ENCODE data around the gene TRAF2. TPM values are rescaled to one million over a fixed set of nuclear protein-coding genes. Genes with fewer than 3 reads are reported as not detected.

TRAF2 gene
- total and polyA plus RNA-seq, 8 donors: 5.5 to 248 (median 11.7) TPM

DNA sequence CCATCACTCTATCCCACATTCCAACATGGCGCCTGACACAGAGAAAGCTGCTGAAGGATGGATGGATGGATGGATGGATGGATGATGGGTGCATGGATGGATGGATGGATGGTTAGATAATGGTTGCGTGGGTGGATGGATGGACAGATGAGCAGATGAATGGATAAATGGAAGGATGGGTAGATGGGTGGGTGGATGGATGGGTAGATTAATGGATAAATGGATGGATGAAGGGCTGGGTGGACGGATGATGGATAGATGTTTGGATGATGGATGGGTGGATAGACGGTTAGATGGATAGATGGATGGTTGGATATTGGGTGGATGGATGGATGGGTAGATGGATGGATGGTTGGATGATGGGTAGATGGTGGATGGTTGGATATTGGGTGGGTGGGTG lies 70.3 kb downstream of the TRAF2 start:
- Histone ChIP-seq H3K4me3 (no peak overlapping the region), H3K27ac (no peak overlapping the region), H3K9me3 (no peaks in the 10 kb centered on the region), H3K4me1 (peaks cover 6 to 21% (median 18%) of the 10 kb centered on the region in 4 donors), H3K36me3 (no peaks in the 10 kb centered on the region), H3K27me3 (no peaks in the 10 kb centered on the region)
- intact Hi-C loops (cut with DNase I; ENCODE audit: low total_unique reads): loop anchor here (10.0 kb wide), 1 partner anchor 68 kb away; the partner anchor contains the start of gene ABCA2
- WGBS, 5 donors: 93 to 99% (median 96%) methylated on average over 4 of the region's 4 CpGs
- TF ChIP-seq POLR2AphosphoS5 (IDR thresholded peaks at IDR 0.05) (no peak), EP300 (IDR thresholded peaks at IDR 0.05) (no peak), CTCF (IDR thresholded peaks at IDR 0.05) (no peak)
- no peak for DNase-seq

- no peak overlapping the region for H3K4me3 ChIP-seq
- TF ChIP-seq POLR2AphosphoS5 (IDR thresholded peaks at IDR 0.05) (no peak), POLR2A (IDR thresholded peaks at IDR 0.05) (no peak), EP300 (IDR thresholded peaks at IDR 0.05) (no peak), CTCF (IDR thresholded peaks at IDR 0.05) (no peak)
- H3K9me3 ChIP-seq: no peaks in the 10 kb centered on the region
- no peak for DNase-seq
- peaks cover 9 to 17% (median 15%) of the 10 kb centered on the region in 4 donors for H3K4me1 ChIP-seq
- WGBS, 5 donors: 85 to 100% (median 92%) methylated on average over 1 of the region's 1 CpG
- no peaks in the 10 kb centered on the region for H3K27me3 ChIP-seq
- no peak overlapping the region for H3K27ac ChIP-seq
- H3K36me3 ChIP-seq: no peaks in the 10 kb centered on the region
- intact Hi-C loops (cut with DNase I; ENCODE audit: low total_unique reads): loop anchor here (10.0 kb wide), 1 partner anchor 67 kb away; the partner anchor contains the start of gene ABCA2
These were observed 71.1 kb downstream of the TRAF2 start for GRCh38 chr9:136957461-136957860.

DNA sequence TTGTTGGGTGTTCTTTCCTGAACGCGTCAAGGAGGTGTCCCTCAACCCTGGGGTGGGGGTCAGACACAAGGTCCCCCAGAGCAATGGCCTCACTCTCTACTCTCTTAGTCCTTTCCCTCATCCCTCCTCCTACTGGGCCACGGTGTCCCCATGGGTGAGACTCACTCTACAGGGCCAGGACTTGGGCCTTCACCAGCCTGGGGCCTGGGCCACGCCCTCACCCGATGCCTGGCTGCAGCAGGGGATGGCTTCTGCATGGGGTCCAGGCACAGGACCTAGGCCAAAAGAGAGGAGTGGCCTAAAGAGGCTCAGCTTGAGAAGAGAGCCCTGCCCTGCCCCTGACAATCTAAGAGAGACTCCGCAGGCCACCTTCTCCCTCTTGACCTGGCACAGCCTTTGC lies 71.6 kb downstream of the TRAF2 start:
- Histone ChIP-seq H3K36me3 (no peaks in the 10 kb centered on the region), H3K9me3 (no peaks in the 10 kb centered on the region), H3K4me1 (peaks cover 9 to 16% (median 12%) of the 10 kb centered on the region in 4 donors), H3K27ac (no peak overlapping the region), H3K4me3 (no peak overlapping the region), H3K27me3 (no peaks in the 10 kb centered on the region)
- 86 to 94% (median 91%) methylated on average over 6 of the region's 6 CpGs for WGBS, 5 donors
- no peak for TF ChIP-seq POLR2AphosphoS5 (IDR thresholded peaks at IDR 0.05)
- TF ChIP-seq CTCF (IDR thresholded peaks at IDR 0.05): no peak
- no peak for TF ChIP-seq EP300 (IDR thresholded peaks at IDR 0.05)
- TF ChIP-seq POLR2A (IDR thresholded peaks at IDR 0.05): no peak
- no peak for DNase-seq
- intact Hi-C loops (cut with DNase I; ENCODE audit: low total_unique reads): loop anchor here (10.0 kb wide), 1 partner anchor 67 kb away; the partner anchor contains the start of gene ABCA2

GRCh38 chr9:136958473-136958872 lies 72.2 kb downstream of the TRAF2 start:
- Histone ChIP-seq H3K27me3 (no peaks in the 10 kb centered on the region), H3K9me3 (no peaks in the 10 kb centered on the region), H3K36me3 (no peaks in the 10 kb centered on the region), H3K4me1 (peaks cover 9 to 16% (median 12%) of the 10 kb centered on the region in 4 donors), H3K4me3 (no peak overlapping the region), H3K27ac (no peak overlapping the region)
- intact Hi-C loops (cut with DNase I; ENCODE audit: low total_unique reads): loop anchor here (10.0 kb wide), 1 partner anchor 66 kb away; the partner anchor contains the start of gene ABCA2
- WGBS, 5 donors: 86 to 97% (median 91%) methylated on average over 7 of the region's 7 CpGs
- no peak for DNase-seq
- TF ChIP-seq POLR2AphosphoS5 (IDR thresholded peaks at IDR 0.05) (no peak), EP300 (IDR thresholded peaks at IDR 0.05) (no peak), POLR2A (IDR thresholded peaks at IDR 0.05) (no peak), CTCF (IDR thresholded peaks at IDR 0.05) (no peak)

Measured in stomach (tissue), 9 donors.